GM21367 (cell line): Measurements from ENCODE around the gene MRTFB.
A peak's percentile ranks its signal among the peaks of the same experiment; 100 is the strongest.
"Not testable (repeated sequence)": the region's sequence is repeated elsewhere in the genome, so short reads cannot be mapped to it uniquely, and the experiment has no call there.

Experiments used
- ATAC-seq: cut with Tn5 transposase; IDR thresholded peaks from one replicate; pipeline ENCODE4 v1.9.1; 2021; ENCODE audit not compliant: unreplicated experiment

The MRTFB gene, protein sequence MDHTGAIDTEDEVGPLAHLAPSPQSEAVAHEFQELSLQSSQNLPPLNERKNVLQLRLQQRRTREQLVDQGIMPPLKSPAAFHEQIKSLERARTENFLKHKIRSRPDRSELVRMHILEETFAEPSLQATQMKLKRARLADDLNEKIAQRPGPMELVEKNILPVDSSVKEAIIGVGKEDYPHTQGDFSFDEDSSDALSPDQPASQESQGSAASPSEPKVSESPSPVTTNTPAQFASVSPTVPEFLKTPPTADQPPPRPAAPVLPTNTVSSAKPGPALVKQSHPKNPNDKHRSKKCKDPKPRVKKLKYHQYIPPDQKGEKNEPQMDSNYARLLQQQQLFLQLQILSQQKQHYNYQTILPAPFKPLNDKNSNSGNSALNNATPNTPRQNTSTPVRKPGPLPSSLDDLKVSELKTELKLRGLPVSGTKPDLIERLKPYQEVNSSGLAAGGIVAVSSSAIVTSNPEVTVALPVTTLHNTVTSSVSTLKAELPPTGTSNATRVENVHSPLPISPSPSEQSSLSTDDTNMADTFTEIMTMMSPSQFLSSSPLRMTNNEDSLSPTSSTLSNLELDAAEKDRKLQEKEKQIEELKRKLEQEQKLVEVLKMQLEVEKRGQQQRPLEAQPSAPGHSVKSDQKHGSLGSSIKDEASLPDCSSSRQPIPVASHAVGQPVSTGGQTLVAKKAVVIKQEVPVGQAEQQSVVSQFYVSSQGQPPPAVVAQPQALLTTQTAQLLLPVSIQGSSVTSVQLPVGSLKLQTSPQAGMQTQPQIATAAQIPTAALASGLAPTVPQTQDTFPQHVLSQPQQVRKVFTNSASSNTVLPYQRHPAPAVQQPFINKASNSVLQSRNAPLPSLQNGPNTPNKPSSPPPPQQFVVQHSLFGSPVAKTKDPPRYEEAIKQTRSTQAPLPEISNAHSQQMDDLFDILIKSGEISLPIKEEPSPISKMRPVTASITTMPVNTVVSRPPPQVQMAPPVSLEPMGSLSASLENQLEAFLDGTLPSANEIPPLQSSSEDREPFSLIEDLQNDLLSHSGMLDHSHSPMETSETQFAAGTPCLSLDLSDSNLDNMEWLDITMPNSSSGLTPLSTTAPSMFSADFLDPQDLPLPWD

DNA sequence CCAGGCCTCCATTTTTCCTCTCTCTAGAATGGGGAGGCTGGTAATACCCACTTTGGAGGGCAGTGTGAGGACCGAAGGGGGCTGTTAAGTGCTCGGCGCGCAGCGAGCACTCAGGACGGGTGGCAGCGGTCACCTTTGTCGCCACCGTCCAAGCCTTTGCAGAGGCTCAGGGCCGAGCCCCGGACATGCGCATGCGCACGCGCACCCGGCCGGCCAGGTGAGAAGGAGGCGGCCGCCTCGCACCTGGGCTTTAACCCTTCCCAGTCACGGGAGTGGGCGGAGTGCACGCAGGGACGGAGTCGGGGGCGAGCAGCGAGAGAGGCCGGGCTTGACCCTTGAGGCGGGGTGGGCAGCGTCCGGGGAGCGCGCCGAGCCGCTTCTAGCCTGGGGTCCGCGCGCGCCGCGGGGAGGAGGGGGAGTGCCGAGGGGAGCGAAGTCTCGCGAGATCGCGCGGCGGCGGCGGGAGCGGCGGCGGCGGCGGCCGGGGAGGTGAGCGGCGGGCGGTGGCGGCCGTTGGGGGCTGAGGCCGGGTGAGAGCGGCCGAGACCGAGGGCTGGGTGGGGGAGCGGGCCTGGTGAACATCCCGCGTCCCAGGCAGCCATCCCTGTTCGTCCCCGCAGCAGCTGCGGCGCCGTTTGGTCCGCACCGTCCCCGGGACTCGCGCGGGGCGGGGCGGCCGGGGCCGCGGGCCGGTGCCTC lies at the start of gene MRTFB:
MRTFB (plus strand) TSS at position 443 of the 699 bp plus-strand sequence. CDS start 69,288 bp downstream, outside the sequence.
- peak; percentile 66 for ATAC-seq

DNA sequence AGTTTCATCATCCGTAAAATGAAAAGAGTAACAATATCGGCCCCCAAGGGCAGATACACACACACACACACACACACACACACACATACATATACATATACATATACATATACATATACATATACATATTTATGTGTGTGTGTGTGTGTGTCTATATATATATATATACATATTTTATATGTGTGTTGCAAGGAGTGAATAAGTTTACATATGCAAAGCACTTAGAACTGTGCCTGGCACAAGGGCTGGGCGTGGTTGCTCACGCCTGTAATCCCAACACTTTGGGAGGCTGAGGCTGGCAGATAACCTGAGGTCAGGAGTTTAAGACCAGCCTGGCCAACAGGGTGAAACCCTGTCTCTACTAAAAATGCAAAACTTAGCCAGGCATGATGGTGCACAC lies 47.6 kb upstream of the MRTFB start:
- ATAC-seq, result not testable (repeated sequence)

DNA sequence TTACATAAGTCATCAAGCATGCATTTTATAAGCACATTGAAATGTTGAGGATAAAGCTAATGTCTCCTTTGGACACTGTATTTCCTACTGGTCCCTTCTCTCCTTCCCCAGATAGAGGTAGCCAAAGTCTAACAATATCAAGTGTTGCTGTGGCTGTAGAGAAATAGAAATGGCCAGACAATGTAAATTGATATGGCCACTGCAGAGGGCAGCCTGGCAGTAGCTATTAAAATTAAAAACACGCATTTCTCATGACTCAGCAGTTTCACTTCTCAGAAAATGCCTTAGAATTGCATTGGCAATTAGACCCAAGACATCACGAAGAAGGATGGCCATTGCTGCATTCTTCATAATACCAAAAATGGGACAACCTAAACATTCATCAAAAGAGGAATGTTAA lies 46.8 kb upstream of the MRTFB start:
- ATAC-seq, result no peak

DNA sequence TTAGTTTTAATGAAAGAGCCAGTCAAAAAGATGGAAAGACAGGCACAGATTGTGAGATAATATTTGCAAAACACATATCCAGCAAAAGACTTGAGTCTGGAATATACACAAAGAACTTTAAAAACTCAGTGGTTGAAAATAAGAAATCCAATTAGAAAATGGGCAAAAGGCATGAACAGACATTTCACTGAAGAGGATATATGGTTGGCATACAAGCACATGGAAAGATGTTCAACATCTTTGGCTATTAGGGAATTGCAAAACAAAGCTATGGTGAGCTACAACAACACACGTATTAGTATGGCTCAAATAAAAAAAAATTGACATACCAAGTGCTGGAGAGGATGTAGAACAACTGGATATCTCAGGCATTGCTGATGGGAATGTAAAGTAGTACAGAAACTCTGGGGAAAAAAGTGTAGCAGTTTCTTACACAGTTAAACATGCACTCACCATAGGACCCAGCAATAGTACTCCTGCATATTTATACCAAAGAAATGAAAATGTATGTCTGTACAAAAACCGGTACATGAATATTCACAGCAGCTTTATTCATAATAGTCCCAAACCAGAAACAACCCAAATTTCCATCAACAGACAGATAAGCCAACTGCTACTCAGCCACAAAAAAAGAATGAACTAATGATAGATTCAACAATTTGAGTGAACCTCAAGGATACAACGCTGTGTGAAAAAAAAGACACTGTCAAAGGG lies 44.4 kb upstream of the MRTFB start:
- no peak for ATAC-seq

DNA sequence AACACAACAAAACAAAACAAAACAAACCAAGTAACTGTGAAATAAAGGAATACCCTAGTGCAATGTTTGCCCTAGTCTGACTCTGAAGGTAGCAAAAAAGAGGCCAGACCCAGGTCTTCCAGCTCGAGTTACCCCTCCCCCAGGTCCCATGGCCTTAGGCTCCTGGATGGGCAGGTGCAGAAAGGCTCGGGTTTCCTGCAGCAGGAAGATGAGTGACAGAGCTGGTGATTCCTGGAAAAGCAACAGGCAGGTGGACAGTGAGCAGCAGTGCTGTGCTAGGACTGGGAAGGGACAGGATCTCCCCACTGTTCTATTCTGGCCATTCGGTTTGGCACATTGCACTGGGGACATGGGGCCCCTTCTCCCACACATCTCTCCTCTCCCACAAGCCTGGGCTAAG lies 42.9 kb upstream of the MRTFB start:
- no peak for ATAC-seq

DNA sequence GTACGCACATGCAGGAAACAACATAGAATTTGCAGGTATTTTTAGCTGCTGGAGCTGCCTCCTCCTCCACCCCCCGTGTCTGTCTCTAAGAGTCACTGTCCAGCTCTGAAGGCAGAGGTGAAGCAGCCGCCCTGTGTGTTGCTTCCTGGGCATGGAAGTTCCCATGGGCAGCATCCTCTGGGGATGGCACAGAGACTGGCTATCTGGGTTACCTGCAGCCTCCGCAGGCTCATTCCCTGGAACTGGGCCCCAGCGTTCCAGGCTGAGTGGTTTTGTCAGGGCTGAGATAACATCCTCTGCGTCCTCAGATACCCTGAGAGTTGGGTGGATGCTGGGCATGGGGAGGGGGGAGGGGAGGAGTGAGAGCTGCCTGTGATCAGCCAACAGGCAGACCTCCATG lies 41.5 kb upstream of the MRTFB start:
- no peak for ATAC-seq

DNA sequence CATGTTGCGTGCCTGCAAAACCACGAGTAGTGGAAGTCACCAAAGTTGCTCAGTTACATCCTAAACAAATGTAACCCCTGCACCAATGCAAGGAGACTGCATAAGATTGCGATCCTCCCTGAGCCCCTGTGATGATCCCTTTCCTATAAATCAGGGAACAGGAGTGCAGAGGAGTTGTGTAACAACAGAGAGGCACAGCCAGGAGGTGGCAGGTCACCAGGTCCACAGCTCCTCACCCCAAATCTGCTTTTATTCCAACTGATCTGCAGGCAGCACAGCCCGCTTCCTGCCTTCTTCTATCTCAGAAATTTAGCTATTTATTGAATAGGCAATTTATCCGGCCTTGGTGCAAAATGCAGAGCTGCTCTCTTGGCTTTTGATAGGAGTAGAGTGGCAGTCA lies 36.0 kb upstream of the MRTFB start:
- ATAC-seq, result no peak

DNA sequence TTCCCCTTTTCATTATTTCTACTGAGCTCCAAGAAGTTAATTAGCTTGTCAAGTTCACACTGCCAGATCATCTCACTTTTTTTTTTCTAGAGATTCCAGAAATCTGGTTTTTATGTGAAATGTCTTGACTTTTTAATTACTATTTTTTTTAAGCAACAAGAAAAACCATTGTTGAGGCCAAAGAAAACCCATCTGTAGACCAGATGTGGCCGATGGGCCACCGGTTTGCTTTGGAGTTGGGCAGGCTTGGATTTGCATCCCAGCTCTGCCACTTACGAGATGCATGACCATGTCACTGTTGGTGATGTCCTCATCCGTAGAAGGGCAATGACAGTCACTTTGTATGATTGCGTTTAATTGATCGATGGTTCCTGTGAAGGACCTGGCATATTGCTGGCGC lies 34.2 kb upstream of the MRTFB start:
- no peak for ATAC-seq

DNA sequence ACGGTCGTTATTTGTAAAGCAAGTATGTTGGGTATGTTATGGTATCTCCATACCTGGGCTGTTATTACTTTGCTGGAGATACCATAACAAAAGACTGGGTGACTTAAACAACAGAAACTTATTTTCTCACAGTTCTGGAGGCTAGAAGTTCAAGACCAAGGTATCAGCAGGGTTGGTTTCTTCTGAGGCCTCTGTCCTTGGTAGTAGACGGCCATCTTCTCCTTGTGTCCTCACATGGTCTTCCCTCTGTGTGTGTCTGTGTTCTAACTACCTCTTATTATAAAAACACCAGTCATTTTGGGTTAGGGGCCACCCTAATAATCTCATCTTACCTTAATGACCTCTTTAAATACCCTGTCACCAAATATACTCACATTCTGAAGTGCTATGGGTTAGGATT lies 33.2 kb upstream of the MRTFB start:
- no peak for ATAC-seq

DNA sequence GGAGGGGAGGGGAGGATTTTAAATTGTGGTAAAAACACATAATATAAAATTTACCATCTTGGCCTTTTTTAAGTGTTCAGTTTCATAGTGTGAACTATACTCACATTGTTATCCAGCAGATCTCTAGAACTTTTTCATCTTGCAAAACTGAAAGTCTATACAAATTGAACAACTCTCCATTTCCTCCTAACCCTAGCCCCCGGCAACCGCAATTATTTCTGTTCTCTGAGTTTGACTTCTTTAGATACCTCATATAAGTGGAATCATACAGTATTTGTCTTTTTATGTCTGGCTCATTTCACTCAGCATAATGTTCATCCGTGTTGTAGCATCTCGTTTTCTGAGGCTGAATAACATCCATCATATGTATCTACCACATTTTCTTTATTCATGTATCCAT lies 30.0 kb upstream of the MRTFB start:
- no peak for ATAC-seq

DNA sequence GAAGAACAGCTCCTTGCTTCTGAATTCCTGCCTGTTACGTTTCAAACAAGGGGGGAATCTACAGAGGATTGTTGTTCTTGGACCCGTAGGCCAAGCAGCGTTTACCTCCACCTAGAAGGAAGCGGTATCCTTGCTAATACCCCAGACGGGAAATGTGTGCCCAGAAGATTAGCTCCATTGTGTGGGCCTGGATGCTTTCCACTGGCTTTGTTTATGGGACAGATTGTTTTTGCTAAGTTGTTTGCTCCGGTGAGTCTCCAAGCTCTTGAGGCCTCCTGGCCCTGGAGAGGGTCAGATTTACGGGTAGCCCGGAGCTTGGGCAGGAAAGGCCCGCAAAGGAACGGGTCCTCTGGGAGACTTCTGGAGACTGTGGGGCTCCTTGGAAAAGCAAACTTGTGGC lies 28.4 kb upstream of the MRTFB start:
- no peak for ATAC-seq

DNA sequence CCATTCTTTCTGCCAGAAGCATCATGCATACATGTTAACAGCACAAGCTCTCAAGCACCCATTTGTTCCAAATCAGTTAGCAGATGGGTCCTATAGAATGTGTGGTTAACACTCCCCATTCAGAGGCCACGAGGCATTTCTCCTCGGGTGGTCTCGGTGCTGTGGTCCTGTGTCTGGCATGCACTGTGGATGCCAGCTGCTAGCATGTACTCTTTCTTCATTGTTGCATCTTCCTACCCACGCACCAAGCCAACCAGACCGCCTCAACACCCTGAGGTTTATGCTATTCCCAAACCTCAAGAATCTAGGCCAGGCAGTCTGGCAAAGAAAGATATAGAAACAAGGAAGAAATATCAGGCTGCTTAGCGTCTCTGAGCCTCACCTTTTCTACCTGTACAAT lies 27.8 kb upstream of the MRTFB start:
- ATAC-seq, result no peak

DNA sequence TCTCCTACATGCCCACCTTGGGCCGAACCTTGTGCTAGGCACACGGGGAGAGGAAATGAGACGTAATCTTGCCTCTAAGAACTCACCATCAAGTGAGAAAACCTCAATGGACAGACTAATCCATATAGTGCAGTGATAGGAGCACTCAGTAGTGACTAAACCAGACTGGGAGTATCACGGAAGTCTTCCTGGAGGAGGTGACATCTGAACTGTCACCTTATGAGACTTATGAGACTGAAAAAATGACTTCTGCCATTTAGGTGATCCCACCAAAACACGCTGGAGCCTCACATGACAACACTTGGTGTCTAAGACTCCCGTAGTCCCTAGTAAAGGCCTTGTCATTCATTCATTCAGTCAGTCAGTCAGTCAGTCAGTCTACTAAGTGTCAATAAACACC lies 27.3 kb upstream of the MRTFB start:
- no peak for ATAC-seq

DNA sequence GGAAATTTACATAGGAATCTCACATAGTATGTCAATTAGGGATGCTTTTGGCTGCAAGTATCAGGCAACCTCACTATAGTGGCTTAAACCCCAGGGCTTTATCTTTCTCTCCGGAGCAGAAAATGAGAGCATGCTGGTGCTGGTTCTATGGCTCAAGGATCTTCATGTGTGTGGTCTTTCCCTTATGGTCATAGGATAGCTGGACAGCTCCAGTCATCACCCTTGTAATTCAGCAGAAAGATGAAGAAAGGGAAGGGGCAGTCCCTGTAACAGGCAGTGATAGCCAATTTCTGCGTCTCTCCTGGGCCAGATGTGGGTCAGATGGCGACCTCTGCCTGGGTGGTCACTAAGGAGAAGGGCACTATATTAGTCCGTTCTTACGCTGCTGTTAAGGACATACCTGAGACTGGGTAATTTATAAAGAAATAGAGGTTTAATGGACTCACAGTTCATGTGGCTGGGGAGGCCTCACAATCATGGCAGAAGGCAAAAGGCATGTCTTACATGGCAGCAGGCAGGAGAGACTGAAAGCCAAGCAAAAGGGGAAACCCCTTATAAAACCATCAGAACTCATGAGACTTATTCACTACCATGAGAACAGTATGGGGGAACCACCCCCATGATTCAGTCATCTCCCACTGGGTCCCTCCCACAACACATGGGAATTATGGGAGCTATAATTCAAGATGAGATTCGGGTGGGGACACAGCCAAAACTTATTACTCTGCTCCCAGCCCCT lies 23.8 kb upstream of the MRTFB start:
- ATAC-seq, result not testable (repeated sequence)

DNA sequence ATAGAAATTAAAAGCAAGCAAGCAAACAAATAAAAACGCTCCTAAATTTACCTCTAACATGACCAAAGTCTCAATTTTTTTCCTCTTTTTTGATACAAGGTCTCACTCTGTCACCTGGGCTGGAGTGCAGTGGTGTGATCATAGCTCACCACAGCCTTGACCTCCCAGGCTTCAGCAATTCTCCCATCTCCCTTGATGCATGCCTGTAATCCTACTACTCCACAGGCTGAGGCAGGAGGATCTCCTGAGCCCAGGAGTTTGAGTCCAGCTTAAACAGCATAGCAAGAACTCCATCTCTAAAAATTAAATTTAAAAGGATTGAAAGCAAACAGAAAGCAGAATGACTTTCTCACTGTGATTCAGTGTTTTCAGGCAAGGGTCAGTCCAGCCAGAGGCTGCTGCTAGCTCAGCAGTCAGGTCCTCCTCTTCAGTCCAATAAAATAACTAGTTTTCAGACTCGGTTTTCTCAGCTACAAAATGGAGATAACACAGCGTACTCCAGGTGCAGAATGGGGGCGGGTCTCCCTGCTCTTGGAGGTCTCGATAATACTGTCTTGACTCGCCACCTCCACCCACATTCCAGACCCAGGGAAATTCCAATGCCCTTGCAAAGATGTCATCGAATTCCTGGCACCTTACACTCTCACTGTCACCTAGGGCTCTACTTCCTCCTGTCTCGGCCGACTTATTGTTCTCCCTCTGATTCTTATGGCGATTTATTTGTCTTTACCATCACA lies 20.7 kb upstream of the MRTFB start:
- ATAC-seq, result no peak

DNA sequence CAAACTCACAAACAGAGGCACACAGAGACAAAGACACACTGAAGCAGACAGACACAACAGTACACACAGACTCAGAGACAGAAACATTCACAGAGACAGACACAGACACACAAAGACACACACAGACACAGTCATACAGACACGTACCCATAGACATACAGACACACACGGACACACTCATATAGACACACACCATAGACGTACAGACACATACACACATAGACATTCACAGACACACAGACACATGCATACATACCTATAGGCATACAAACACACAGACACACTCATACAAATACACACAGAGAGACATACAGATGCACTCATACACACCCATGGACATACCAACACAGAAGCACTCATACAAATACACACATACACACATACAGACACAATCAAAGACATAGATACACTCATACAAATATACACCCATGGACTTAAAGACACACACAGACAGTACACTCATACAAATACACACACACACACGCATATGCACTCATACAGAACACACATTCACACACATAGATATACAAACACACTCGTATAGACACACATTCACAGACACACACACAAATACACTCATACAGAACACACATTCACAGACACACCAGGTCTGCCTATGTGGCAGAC lies 19.9 kb upstream of the MRTFB start:
- no peak for ATAC-seq

DNA sequence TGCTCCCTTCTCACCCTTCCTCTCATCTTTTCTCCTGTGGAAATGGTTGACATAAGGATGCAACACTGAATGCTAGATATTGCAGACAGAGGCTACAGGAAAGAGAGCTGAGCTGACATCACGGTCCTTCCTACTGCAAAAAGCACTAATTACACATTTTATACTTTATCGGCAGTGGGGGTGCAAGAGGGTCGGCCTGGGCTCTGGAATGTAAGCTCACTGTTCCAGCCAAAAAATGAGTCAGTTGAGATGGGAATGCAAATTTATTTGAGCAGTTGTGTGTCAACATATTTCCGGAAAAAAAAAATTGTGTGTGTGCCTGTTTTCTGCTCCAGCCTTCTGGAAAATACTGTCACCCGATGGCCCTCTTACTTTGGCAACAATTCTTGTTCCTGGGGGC lies 14.1 kb upstream of the MRTFB start:
- no peak for ATAC-seq

DNA sequence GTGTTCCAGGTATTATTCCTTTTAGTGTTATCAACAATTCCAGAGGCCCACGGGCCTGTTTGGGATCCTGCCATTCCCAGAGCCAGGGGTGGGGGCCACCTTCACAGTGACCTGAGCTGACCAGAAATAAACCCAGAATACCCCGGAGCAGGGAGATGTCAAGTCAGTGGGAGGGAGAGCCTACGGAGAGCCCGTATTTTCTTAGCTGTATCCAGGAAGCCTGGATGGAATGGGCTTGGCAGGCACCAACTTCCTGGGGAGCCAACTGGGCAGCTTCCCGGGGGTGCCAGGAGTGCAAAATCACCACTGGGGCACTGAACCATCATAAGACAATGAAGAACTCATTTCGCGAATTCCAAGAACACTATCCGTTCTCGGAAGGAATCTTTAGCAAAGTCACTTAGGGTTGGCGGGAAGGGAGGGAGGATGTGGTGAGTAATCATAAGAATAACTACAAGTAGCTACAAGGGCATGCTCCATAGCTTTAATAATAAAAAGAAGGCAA lies 13.2 kb upstream of the MRTFB start:
- ATAC-seq, result no peak
